Small intestine (tissue), 7 donors: ENCODE results near the gene EPHB6. TPM values are rescaled to one million over a fixed set of nuclear protein-coding genes. Genes with fewer than 3 reads are reported as not detected.

Experiments used
- DNase-seq, 2 donors: peaks; one replicate each; pipeline versions ENCODE4 v3.0.0 to v3.0.0-alpha.2; 2013
- FAIRE-seq: peaks from 2 replicates; lab custom pipeline; 2012; peaks lifted over from hg19 to GRCh38; lab: Jason Lieb, UNC
- H3K27ac ChIP-seq, 3 donors: one replicate each; pipeline ENCODE4 v1.5.1; 2013; ENCODE audit warnings: low read length in 2 of 3, mild to moderate bottlenecking in 2 of 3, control low read depth in 1 of 3, inconsistent platforms in 1 of 3, low read depth in 1 of 3, moderate library complexity in 1 of 3
- H3K27me3 ChIP-seq, 3 donors: one replicate each; pipeline ENCODE4 v1.6.1; 2013; ENCODE audit warnings: low read length in 3 of 3, inconsistent platforms in 1 of 3; ENCODE audit not compliant: control insufficient read depth in 3 of 3, insufficient read depth in 3 of 3
- H3K36me3 ChIP-seq, 3 donors: one replicate each; pipeline ENCODE4 v1.6.1; 2013; ENCODE audit warnings: low read length in 3 of 3, inconsistent platforms in 1 of 3, low read depth in 1 of 3, mild to moderate bottlenecking in 1 of 3, moderate library complexity in 1 of 3; ENCODE audit not compliant: control insufficient read depth in 3 of 3, insufficient read depth in 2 of 3
- H3K4me1 ChIP-seq, 3 donors: one replicate each; pipeline ENCODE4 v1.6.1; 2013; ENCODE audit warnings: low read length in 2 of 3, inconsistent platforms in 1 of 3, low read depth in 1 of 3, mild to moderate bottlenecking in 1 of 3, moderate library complexity in 1 of 3; ENCODE audit not compliant: control insufficient read depth in 3 of 3, insufficient read depth in 2 of 3
- H3K4me3 ChIP-seq, 3 donors: one replicate each; pipeline ENCODE4 v1.5.1; 2013; ENCODE audit warnings: low read length in 3 of 3, control low read depth in 1 of 3, inconsistent platforms in 1 of 3, low read depth in 1 of 3, mild to moderate bottlenecking in 1 of 3, moderate library complexity in 1 of 3
- H3K9me3 ChIP-seq, 2 donors: one replicate each; pipeline ENCODE4 v1.6.1; 2013; ENCODE audit warnings: low read depth in 1 of 2, low read length in 1 of 2; ENCODE audit not compliant: control insufficient read depth in 2 of 2, insufficient read depth in 1 of 2
- WGBS, 3 donors: extraction: QIAGEN DNeasy Blood & Tissue Kit; methylation state at CpG; one replicate each; pipeline ENCODE4 v1.1.7; 2013; 5-methylcytosine and 5-hydroxymethylcytosine counted together
- polyA plus RNA-seq, 4 donors: library from polyadenylated mRNA; stranded (reverse) in 3 of 4; unstranded in 1 of 4; fragments of 200-250 nt in 3 of 4; fragments of 120-200 nt in 1 of 4; gene quantifications; one replicate each; pipeline versions ENCODE4 v1.2.1 to v1.2.3, GENCODE V29; 2013
- donor health status: healthy with polysubstance abuse.
- donor health status: control.
- donor health status: control.
- donor health status: Bipolar disorder and iron deficiency.
- donor health status: healthy.

The EPHB6 gene
- polyA plus RNA-seq, 4 donors = 1.7 to 26.2 (median 11.8) TPM

- DNase-seq (no peak), FAIRE-seq (no peak)
- Histone ChIP-seq H3K36me3 (no peaks in the 10 kb centered on the region), H3K4me3 (no peak overlapping the region), H3K27me3 (peaks cover 0 to 2% (median 0%) of the 10 kb centered on the region in 3 donors), H3K4me1 (peaks cover 0 to 2% (median 2%) of the 10 kb centered on the region in 3 donors), H3K9me3 (no peaks in the 10 kb centered on the region), H3K27ac (peak overlapping the region in 1 of 3 donors; percentile 26)
- WGBS, 3 donors = 29 to 63% (median 48%) methylated on average over 1 of the region's 1 CpG
Observed at GRCh38 chr7:142842251-142842766, 12.6 kb upstream of the EPHB6 start.

GRCh38 chr7:142847353-142847752 is 7.5 kb upstream of the EPHB6 start:
- Histone ChIP-seq H3K9me3 (no peaks in the 10 kb centered on the region), H3K27me3 (peaks cover 0 to 6% (median 0%) of the 10 kb centered on the region in 3 donors), H3K36me3 (no peaks in the 10 kb centered on the region), H3K27ac (no peak overlapping the region), H3K4me3 (no peak overlapping the region), H3K4me1 (peaks cover 0 to 2% (median 0%) of the 10 kb centered on the region in 3 donors)
- 85 to 91% (median 85%) methylated on average over 2 of the region's 2 CpGs for WGBS, 3 donors
- FAIRE-seq = no peak
- no peak for DNase-seq

DNA sequence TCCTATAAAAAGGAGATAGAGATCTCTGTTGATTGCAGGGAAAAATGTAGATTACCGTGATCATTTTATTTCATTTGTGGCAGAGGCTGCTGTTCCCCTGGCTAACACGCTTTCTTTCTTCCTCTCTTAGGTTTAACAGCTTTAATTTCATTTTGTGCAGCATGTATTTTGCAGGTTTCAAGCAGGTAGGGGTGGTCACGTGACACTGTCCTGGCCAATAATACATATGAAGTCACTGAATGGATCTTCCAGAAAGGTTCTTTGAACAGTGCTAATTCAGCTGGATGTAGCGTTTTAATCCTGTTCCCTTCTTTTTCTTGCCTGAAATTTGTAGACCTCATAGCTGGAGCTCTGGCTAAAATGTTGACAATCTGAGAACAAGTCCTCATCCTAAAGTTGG is 3.6 kb upstream of the EPHB6 start:
- no peak overlapping the region for H3K27ac ChIP-seq
- WGBS, 3 donors = 86 to 92% (median 88%) methylated on average over 4 of the region's 4 CpGs
- no peaks in the 10 kb centered on the region for H3K4me1 ChIP-seq
- FAIRE-seq = no peak
- H3K9me3 ChIP-seq = no peaks in the 10 kb centered on the region
- H3K4me3 ChIP-seq = no peak overlapping the region
- no peaks in the 10 kb centered on the region for H3K36me3 ChIP-seq
- DNase-seq = no peak
- H3K27me3 ChIP-seq = peaks cover 0 to 16% (median 0%) of the 10 kb centered on the region in 3 donors

DNA sequence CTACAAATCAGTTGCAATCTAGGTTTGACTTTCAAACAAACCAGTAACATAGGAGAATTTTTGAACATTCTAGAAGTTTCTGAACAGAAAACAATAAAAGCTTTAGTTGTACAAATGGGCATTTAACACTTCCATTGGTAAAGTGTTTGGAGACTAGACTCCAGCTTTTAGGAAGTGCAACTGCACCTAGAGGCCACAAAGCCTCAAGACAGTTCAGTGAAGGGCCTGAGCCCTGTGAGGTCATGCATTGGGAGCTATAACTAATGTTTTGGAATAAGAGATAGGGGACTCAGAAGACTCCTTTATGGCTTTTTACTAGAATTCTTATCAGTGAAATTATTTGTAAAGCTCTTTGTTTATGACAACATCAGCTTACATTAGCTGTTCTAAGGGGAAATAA is 3.0 kb upstream of the EPHB6 start:
- DNase-seq (no peak), FAIRE-seq (no peak)
- Histone ChIP-seq H3K9me3 (no peaks in the 10 kb centered on the region), H3K4me3 (no peak overlapping the region), H3K27me3 (peaks cover 0 to 16% (median 0%) of the 10 kb centered on the region in 3 donors), H3K27ac (no peak overlapping the region), H3K4me1 (no peaks in the 10 kb centered on the region), H3K36me3 (no peaks in the 10 kb centered on the region)

- peak; percentile 68 to 76 for DNase-seq
- H3K27me3 ChIP-seq = peaks cover 0 to 16% (median 0%) of the 10 kb centered on the region in 3 donors
- no peaks in the 10 kb centered on the region for H3K9me3 ChIP-seq
- H3K27ac ChIP-seq = peak overlapping the region in 2 of 3 donors; percentile 25 to 69
- H3K36me3 ChIP-seq = no peaks in the 10 kb centered on the region
- FAIRE-seq = no peak
- H3K4me3 ChIP-seq = peak overlapping the region; percentile 43 to 75 (median 65)
- H3K4me1 ChIP-seq = no peaks in the 10 kb centered on the region
- WGBS, 3 donors = 1% methylated on average over 23 of the region's 23 CpGs
Observed at GRCh38 chr7:142853739-142854371, 1.0 kb upstream of the EPHB6 start.

GRCh38 chr7:142855114-142855743 is 353 bp downstream of the EPHB6 start:
- no peaks in the 10 kb centered on the region for H3K9me3 ChIP-seq
- peaks cover 0 to 10% (median 0%) of the 10 kb centered on the region in 3 donors for H3K27me3 ChIP-seq
- no peaks in the 10 kb centered on the region for H3K4me1 ChIP-seq
- H3K36me3 ChIP-seq = no peaks in the 10 kb centered on the region
- no peak overlapping the region for H3K27ac ChIP-seq
- WGBS, 3 donors = 7 to 8% (median 8%) methylated on average over 23 to 43 of the region's 43 CpGs
- peak overlapping the region; percentile 43 to 75 (median 49) for H3K4me3 ChIP-seq
- FAIRE-seq = no peak
- DNase-seq = no peak

GRCh38 chr7:142855756-142856564 is 1.1 kb downstream of the EPHB6 start:
- peaks cover 0 to 10% (median 0%) of the 10 kb centered on the region in 3 donors for H3K27me3 ChIP-seq
- H3K36me3 ChIP-seq = no peaks in the 10 kb centered on the region
- FAIRE-seq = no peak
- 36 to 53% (median 43%) methylated on average over 12 of the region's 12 CpGs for WGBS, 3 donors
- H3K4me3 ChIP-seq = no peak overlapping the region
- H3K9me3 ChIP-seq = no peaks in the 10 kb centered on the region
- no peak for DNase-seq
- H3K4me1 ChIP-seq = no peaks in the 10 kb centered on the region
- H3K27ac ChIP-seq = no peak overlapping the region

- Histone ChIP-seq H3K4me1 (no peaks in the 10 kb centered on the region), H3K27me3 (peaks cover 0 to 10% (median 0%) of the 10 kb centered on the region in 3 donors), H3K9me3 (no peaks in the 10 kb centered on the region), H3K27ac (no peak overlapping the region), H3K4me3 (no peak overlapping the region), H3K36me3 (no peaks in the 10 kb centered on the region)
- DNase-seq = no peak
- FAIRE-seq = no peak
- WGBS, 3 donors = 59 to 76% (median 63%) methylated on average over 6 to 7 of the region's 7 CpGs
Observed at GRCh38 chr7:142856565-142857245, 1.8 kb downstream of the EPHB6 start.
